Measurements from ENCODE around the gene PPP1R16B.

DNA sequence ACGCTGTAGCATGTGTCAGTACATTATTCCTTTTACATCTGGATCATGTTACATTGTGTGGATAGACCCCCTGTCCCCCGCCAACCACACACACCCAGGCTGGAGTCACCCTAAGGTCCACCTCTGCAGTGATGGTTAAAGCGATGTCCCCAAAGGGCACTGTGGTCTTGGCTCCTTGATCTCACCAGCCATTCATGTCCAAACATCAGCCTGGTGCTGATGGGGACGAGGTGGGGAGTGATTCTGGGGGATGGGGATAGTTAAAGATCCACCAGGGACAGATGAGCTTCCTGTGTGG lies 61.5 kb downstream of the PPP1R16B start:
- TF ChIP-seq SUZ12 (IDR thresholded peaks at IDR 0.05; ENCODE audit: extremely low read depth, insufficient read depth, insufficient read length): no peak
- no peak for TF ChIP-seq YY1 (IDR thresholded peaks at IDR 0.05; ENCODE audit: insufficient read depth, insufficient read length)

Measured in NT2/D1 (cell line).